K562 (cell line): ENCODE data around the gene GLP1R. TPM values are rescaled to one million over a fixed set of nuclear protein-coding genes. Genes with fewer than 3 reads are reported as not detected.
A peak's percentile ranks its signal among the peaks of the same experiment; 100 is the strongest.

Experiments used
- ATAC-seq: fragments of 200-7000 bp; cut with Tn5 transposase; 3 replicates; pipeline ENCODE4 v1.9.1; 2020; ENCODE audit warnings: moderate library complexity
- BruUV-seq: library from RNA; stranded (reverse); fragments of 400-500 nt; replicated peaks from 2 replicates; lab custom pipeline; 2021; lab: Mats Ljungman, UMichigan
- CTCF ChIA-PET: fragments of 300-600 bp; formaldehyde crosslinking; extraction: SDS; loops from one replicate; lab custom pipeline; 2021; ENCODE audit warnings: low intra/inter-chr PET ratio; lab: Yijun Ruan, JAX
- POLR2A ChIA-PET: fragments of 300-600, 350-650 bp; sonication (Branson Sonifier 250); formaldehyde crosslinking; extraction: SDS; loops from one replicate; lab custom pipeline; 2021; ENCODE audit warnings: antibody characterized with exemption, inconsistent platforms; lab: Yijun Ruan, JAX
- DNase-seq, 4 experiments: peaks; one replicate each; pipeline versions ENCODE4 v3.0.0 to v3.0.0-alpha.2; 2011 to 2018; ENCODE audit warnings: low spot score in 3 of 4, mixed read lengths in 3 of 4; ENCODE audit errors: extremely low read depth in 1 of 4
- FAIRE-seq: peaks from 2 replicates; lab custom pipeline; 2011; peaks lifted over from hg19 to GRCh38; lab: Jason Lieb, UNC
- H2AFZ ChIP-seq: 2 replicates; pipeline ENCODE4 v1.6.0; 2011; ENCODE audit warnings: low read depth, low read length, control low read depth, inconsistent platforms
- H3K27ac ChIP-seq: fragments of 200-600 bp; 3 replicates; pipeline ENCODE4 v1.8.0; 2011; ENCODE audit warnings: low read depth, mild to moderate bottlenecking, control low read depth, inconsistent platforms, low read length, moderate library complexity, mixed read lengths; ENCODE audit errors: extremely low read depth
- H3K27me3 ChIP-seq, 2 experiments: fragments of 300-600 bp in 1 of 2; 2 replicates in 1 of 2; 3 replicates in 1 of 2; pipeline versions ENCODE4 v1.6.0 to v1.8.0; 2011; ENCODE audit warnings: inconsistent platforms in 2 of 2, low read length in 2 of 2, mild to moderate bottlenecking in 1 of 2, mixed read lengths in 1 of 2, moderate library complexity in 1 of 2; ENCODE audit not compliant: control insufficient read depth in 2 of 2, insufficient read depth in 2 of 2
- H3K36me3 ChIP-seq: fragments of 300-600 bp; 3 replicates; pipeline ENCODE4 v1.8.0; 2011; ENCODE audit warnings: mild to moderate bottlenecking, low read length, inconsistent platforms; ENCODE audit not compliant: control insufficient read depth, insufficient read depth
- H3K4me1 ChIP-seq, 2 experiments: fragments of 200-600 bp in 1 of 2; replicated peaks in 1 of 2; 2 replicates in 1 of 2; 3 replicates in 1 of 2; pipeline versions ENCODE4 v1.5.1 to v1.8.0; 2011; ENCODE audit warnings: inconsistent platforms in 2 of 2, low read length in 2 of 2, mild to moderate bottlenecking in 1 of 2, mixed read lengths in 1 of 2, moderate library complexity in 1 of 2; ENCODE audit not compliant: control insufficient read depth in 2 of 2, insufficient read depth in 2 of 2
- H3K4me2 ChIP-seq: 2 replicates; pipeline ENCODE4 v1.6.1; 2011; ENCODE audit warnings: low read length, control low read depth, inconsistent platforms, mixed read lengths; ENCODE audit not compliant: insufficient read depth
- H3K4me3 ChIP-seq: fragments of 200-600 bp; sonication (generic), shearing (Covaris generic); 2 replicates; pipeline ENCODE4 v1.5.1; 2016; ENCODE audit warnings: control low read depth, inconsistent platforms
- H3K79me2 ChIP-seq: fragments of 200-600 bp; 3 replicates; pipeline ENCODE4 v1.8.0; 2011; ENCODE audit warnings: low read length, inconsistent platforms; ENCODE audit not compliant: control insufficient read depth, insufficient read depth
- H3K9ac ChIP-seq, 2 experiments: 2 replicates each; pipeline versions ENCODE4 v1.6.0 to v1.6.1; 2011; ENCODE audit warnings: low read depth in 2 of 2, low read length in 2 of 2, control low read depth in 1 of 2, inconsistent platforms in 1 of 2, mild to moderate bottlenecking in 1 of 2, mixed read lengths in 1 of 2; ENCODE audit not compliant: insufficient read depth in 1 of 2
- H3K9me1 ChIP-seq: one replicate; pipeline ENCODE4 v1.6.0; 2011; ENCODE audit warnings: inconsistent platforms, mild to moderate bottlenecking, low read length, moderate library complexity; ENCODE audit not compliant: control insufficient read depth, insufficient read depth
- H3K9me3 ChIP-seq: replicated peaks from 2 replicates; pipeline ENCODE4 v1.5.1; 2011; ENCODE audit warnings: low read depth, low read length, inconsistent platforms; ENCODE audit not compliant: control insufficient read depth, insufficient read depth
- H4K20me1 ChIP-seq: replicated peaks from 2 replicates; pipeline ENCODE4 v1.6.1; 2011; ENCODE audit warnings: low read length, inconsistent platforms, mixed read lengths; ENCODE audit not compliant: control insufficient read depth, insufficient read depth
- ELF4 ChIP-seq: fragments of 450-650 bp; formaldehyde crosslinking; IDR thresholded peaks from 2 replicates; pipeline ENCODE4 v1.4.0; 2022; ENCODE audit warnings: missing genetic modification characterization
- ETV5 ChIP-seq: sonication (generic); formaldehyde crosslinking; IDR thresholded peaks from 2 replicates; pipeline ENCODE4 v1.4.0; 2020; ENCODE audit warnings: low read depth, mild to moderate bottlenecking, missing genetic modification reagents
- GATAD2B ChIP-seq: fragments of 450-650 bp; IDR thresholded peaks from 2 replicates; pipeline ENCODE4 v1.6.1; 2017; ENCODE audit warnings: mild to moderate bottlenecking, borderline replicate concordance
- JUND ChIP-seq, 2 experiments: IDR thresholded peaks; 2 replicates in 1 of 2; 3 replicates in 1 of 2; pipeline ENCODE4 v1.6.1; 2011; ENCODE audit warnings: borderline replicate concordance in 2 of 2, low read depth in 2 of 2, low read length in 2 of 2, improper control_type of control experiment in 1 of 2, missing biosample characterization in 1 of 2, missing genetic modification characterization in 1 of 2, missing genetic modification reagents in 1 of 2
- KLF16 ChIP-seq: IDR thresholded peaks from 2 replicates; pipeline ENCODE4 v1.6.1; 2016; ENCODE audit warnings: antibody characterized with exemption
- NFXL1 ChIP-seq: fragments of 450-650 bp; formaldehyde crosslinking; IDR thresholded peaks from 2 replicates; pipeline ENCODE4 v1.4.0; 2021; ENCODE audit warnings: mild to moderate bottlenecking
- SMARCA5 ChIP-seq: fragments of 450-650 bp; IDR thresholded peaks from 2 replicates; pipeline ENCODE4 v1.6.1; 2016
- TEAD2 ChIP-seq: fragments of 450-650 bp; IDR thresholded peaks from 2 replicates; pipeline ENCODE4 v1.6.1; 2016; ENCODE audit warnings: missing genetic modification characterization, control low read depth, missing compliant biosample characterization
- ZNF146 ChIP-seq: IDR thresholded peaks from one replicate; pipeline ENCODE4 v1.6.1; 2018; ENCODE audit warnings: missing compliant biosample characterization; ENCODE audit not compliant: unreplicated experiment
- WGBS: fragments of 100-300 bp; shearing (Covaris generic); methylation state at CpG from one replicate; pipeline ENCODE4 v1.1.6; 2016; ENCODE audit warnings: low coverage, mixed read lengths; ENCODE audit not compliant: insufficient coverage; ENCODE audit errors: missing lambda C conversion rate; 5-methylcytosine and 5-hydroxymethylcytosine counted together
- in situ Hi-C: fragments of 300-500 bp; cut with MboI; formaldehyde crosslinking; loops from 4 replicates; pipeline ENCODE4 v1.15.0; 2018; ENCODE audit warnings: inconsistent platforms, mixed read lengths
- intact Hi-C: fragments of 100-400 bp; cut with micrococcal nuclease; formaldehyde crosslinking; loops from 2 replicates; pipeline ENCODE4 v1.14.2; 2022
- polyA plus RNA-seq, 8 experiments: library from polyadenylated mRNA; depleted of rRNA in 4 of 8; stranded (reverse) in 5 of 8; unstranded in 3 of 8; fragments of >200 nt; fragmentation: Nextera tagmentation in 2 of 8; fragmentation: Illumina TruSeq in 1 of 8; extraction: Ambion mirVana in 2 of 8; extraction: Trizol in 1 of 8; gene quantifications; 2 replicates each; pipeline versions ENCODE4 v1.2.1 to v1.2.3, GENCODE V29; 2011 to 2014; ENCODE audit warnings: inconsistent platforms in 1 of 8, missing spikeins in 1 of 8
- total RNA-seq, 7 experiments: library from RNA; depleted of rRNA in 6 of 7; stranded (reverse); fragments of >200 nt in 6 of 7; fragmentation: Illumina TruSeq in 2 of 7; extraction: Trizol in 2 of 7; gene quantifications; 2 replicates each; pipeline versions ENCODE4 v1.2.1 to v1.2.3, GENCODE V29; 2011 to 2021; ENCODE audit warnings: low replicate concordance in 1 of 7
- TF ChIP-seq, protein P1 (sequence below): IDR thresholded peaks from 3 replicates; pipeline ENCODE4 v1.6.1; 2011; ENCODE audit warnings: borderline replicate concordance, mild to moderate bottlenecking; ENCODE audit not compliant: insufficient read length, insufficient read depth
- TF ChIP-seq, protein P2 (sequence below), 2 experiments: fragments of 450-650 bp in 1 of 2; sonication (generic) in 1 of 2; formaldehyde crosslinking in 1 of 2; IDR thresholded peaks; 2 replicates each; pipeline versions ENCODE4 v1.7.1 to v1.9.0; 2016 to 2022; ENCODE audit warnings: inconsistent platforms in 1 of 2, mild to moderate bottlenecking in 1 of 2, missing genetic modification reagents in 1 of 2

The GLP1R gene
- total and polyA plus RNA-seq, 9 of the 15 experiments (the other 6 are each of a cell fraction or from before 2014, with no cell fraction given) = not detected

DNA sequence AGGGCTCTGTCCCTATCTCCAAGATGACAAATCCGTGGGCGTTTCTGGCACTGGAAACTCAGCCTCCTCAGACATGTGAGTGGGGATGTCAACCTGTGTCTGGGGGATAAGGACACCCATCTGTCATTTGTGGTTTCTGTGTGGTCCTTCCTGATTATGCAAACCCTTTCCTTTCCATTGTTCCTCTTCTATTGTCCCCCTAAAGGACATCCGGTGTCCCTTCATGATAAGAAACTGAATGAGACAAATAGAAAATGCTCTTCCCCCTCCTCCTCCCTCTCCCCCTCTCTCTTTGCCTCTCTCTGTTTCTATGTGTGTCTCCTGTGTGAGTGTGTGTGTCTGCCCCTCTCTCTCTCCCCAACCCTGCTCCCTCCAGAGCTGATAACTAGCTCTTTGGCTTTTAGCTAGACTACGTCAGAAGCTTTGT lies 11.5 kb upstream of the GLP1R start (continued):
- peak; percentile 47; the same call in 1 of the 2 replicates for TF ChIP-seq JUND (IDR thresholded peaks at IDR 0.05; ENCODE audit: borderline replicate concordance, low read depth, low read length)
- TF ChIP-seq JUND (tag; IDR thresholded peaks at IDR 0.05; ENCODE audit: borderline replicate concordance, low read depth, low read length) = 0 out of 3 replicates have a peak, but pooled peaks have one; percentile 22
- no peak for TF ChIP-seq NFXL1 (CRISPR knock-in tag)
- no peak for TF ChIP-seq ZNF146 (CRISPR knock-in tag)
- TF ChIP-seq KLF16 = peak; percentile 80
- TF ChIP-seq, protein P1, sequence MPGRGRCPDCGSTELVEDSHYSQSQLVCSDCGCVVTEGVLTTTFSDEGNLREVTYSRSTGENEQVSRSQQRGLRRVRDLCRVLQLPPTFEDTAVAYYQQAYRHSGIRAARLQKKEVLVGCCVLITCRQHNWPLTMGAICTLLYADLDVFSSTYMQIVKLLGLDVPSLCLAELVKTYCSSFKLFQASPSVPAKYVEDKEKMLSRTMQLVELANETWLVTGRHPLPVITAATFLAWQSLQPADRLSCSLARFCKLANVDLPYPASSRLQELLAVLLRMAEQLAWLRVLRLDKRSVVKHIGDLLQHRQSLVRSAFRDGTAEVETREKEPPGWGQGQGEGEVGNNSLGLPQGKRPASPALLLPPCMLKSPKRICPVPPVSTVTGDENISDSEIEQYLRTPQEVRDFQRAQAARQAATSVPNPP = no peak
- TF ChIP-seq ETV5 (CRISPR knock-in tag) = peak; percentile 68; the same call in 1 of the 2 replicates
- no peak for TF ChIP-seq TEAD2 (tag)
- peak; percentile 90; the same call in 1 of the 2 replicates for TF ChIP-seq ELF4 (CRISPR knock-in tag)

DNA sequence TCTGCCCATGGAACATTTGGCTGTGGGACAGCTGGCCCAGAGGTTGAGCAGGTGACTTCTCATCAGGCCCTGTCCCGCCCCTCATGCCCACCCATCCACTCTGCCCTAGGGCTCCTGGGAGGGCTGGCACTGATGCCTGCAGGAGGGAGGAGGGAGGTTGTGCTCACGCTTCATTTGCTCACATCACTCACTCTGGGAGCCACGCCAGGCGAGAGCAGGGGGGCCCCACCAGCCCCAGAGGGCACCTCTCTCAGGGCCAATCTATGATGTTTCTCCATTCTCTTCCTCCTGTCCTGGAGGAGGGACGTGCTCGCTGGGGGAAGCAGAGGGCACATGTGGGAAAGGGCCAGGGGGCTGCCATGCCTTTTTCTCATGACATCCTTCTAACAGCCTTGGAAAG lies 10.9 kb upstream of the GLP1R start:
- CTCF ChIA-PET = no interaction called here
- Histone ChIP-seq H3K4me1 (peaks cover 10 to 19% of the 10 kb centered on the region in 2 experiments; a peak in 4 of 5 replicates), H3K9me3 (no peaks in the 10 kb centered on the region), H3K27me3 (peaks cover 54 to 63% of the 10 kb centered on the region in 2 experiments), H2AFZ (no peak overlapping the region), H3K9me1 (no peaks in the 10 kb centered on the region), H3K27ac (no peak overlapping the region), H3K4me2 (peak overlapping the region; percentile 5; the same call in 1 of the 2 replicates), H4K20me1 (peaks cover 20% of the 10 kb centered on the region; the same call in 1 of the 2 replicates), H3K9ac (no peak overlapping the region), H3K79me2 (no peaks in the 10 kb centered on the region), H3K36me3 (no peaks in the 10 kb centered on the region), H3K4me3 (no peak overlapping the region)
- in situ Hi-C loops = no loop called here
- ATAC-seq = no peak
- no TSS peak for BruUV-seq
- 0% methylated on average over 6 of the region's 6 CpGs for WGBS
- POLR2A ChIA-PET = no interaction called here
- intact Hi-C loops = no loop called here
- FAIRE-seq = no peak
- DNase-seq = no peak
- TF ChIP-seq, protein P2, sequence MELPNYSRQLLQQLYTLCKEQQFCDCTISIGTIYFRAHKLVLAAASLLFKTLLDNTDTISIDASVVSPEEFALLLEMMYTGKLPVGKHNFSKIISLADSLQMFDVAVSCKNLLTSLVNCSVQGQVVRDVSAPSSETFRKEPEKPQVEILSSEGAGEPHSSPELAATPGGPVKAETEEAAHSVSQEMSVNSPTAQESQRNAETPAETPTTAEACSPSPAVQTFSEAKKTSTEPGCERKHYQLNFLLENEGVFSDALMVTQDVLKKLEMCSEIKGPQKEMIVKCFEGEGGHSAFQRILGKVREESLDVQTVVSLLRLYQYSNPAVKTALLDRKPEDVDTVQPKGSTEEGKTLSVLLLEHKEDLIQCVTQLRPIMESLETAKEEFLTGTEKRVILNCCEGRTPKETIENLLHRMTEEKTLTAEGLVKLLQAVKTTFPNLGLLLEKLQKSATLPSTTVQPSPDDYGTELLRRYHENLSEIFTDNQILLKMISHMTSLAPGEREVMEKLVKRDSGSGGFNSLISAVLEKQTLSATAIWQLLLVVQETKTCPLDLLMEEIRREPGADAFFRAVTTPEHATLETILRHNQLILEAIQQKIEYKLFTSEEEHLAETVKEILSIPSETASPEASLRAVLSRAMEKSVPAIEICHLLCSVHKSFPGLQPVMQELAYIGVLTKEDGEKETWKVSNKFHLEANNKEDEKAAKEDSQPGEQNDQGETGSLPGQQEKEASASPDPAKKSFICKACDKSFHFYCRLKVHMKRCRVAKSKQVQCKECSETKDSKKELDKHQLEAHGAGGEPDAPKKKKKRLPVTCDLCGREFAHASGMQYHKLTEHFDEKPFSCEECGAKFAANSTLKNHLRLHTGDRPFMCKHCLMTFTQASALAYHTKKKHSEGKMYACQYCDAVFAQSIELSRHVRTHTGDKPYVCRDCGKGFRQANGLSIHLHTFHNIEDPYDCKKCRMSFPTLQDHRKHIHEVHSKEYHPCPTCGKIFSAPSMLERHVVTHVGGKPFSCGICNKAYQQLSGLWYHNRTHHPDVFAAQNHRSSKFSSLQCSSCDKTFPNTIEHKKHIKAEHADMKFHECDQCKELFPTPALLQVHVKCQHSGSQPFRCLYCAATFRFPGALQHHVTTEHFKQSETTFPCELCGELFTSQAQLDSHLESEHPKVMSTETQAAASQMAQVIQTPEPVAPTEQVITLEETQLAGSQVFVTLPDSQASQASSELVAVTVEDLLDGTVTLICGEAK (IDR thresholded peaks at IDR 0.05) = no peak
- TF ChIP-seq, protein P2 (CRISPR knock-in tag; IDR thresholded peaks at IDR 0.05) = 0 out of 2 replicates have a peak, but pooled peaks have one; percentile 23
- TF ChIP-seq SMARCA5 (no peak), GATAD2B (no peak)
